Measurements from ENCODE around the gene HTR1A. TPM values are rescaled to one million over a fixed set of nuclear protein-coding genes. Genes with fewer than 3 reads are reported as not detected.

HTR1A gene
- total RNA-seq (not detected), polyA plus RNA-seq (not detected)
- long read RNA-seq, donor 1, result 0 reads
- long read RNA-seq, donor 2, result 0 reads

GRCh38 chr5:63962279-63962678, at the start of gene HTR1A:
Gene HTR1A (minus strand): TSS chr5:63962445. CDS start chr5:63961719, 726 bp downstream.
- no peak for TF ChIP-seq POLR2AphosphoS5 (IDR thresholded peaks at IDR 0.05)
- TF ChIP-seq POLR2A (IDR thresholded peaks at IDR 0.05), result no peak
- H3K27ac ChIP-seq, result no peak within 1 kb of the TSS
- peaks cover 0 to 46% (median 35%) of the 10 kb centered on the region in 7 donors for H3K27me3 ChIP-seq (replicated peaks in 1 of 7)
- no peak within 1 kb of the TSS for H3K4me3 ChIP-seq
- intact Hi-C loops (cut with DNase I; ENCODE audit: low total_unique reads), result loop anchor here (10.0 kb wide), 1 partner anchor 557 kb away; no protein-coding TSS in a partner anchor
- H3K4me1 ChIP-seq, result no peaks in the 10 kb centered on the region
- WGBS, 5 donors, result 5 to 16% (median 11%) methylated on average over 9 of the region's 9 CpGs
- DNase-seq, result no peak
- H3K36me3 ChIP-seq, result no peaks in the 10 kb centered on the region
- peaks cover 0 to 27% (median 0%) of the 10 kb centered on the region in 8 donors for H3K9me3 ChIP-seq

- H3K4me3 ChIP-seq, result no peak overlapping the region
- H3K4me1 ChIP-seq, result no peaks in the 10 kb centered on the region
- H3K27ac ChIP-seq, result no peak overlapping the region
- H3K27me3 ChIP-seq (replicated peaks in 1 of 7), result no peaks in the 10 kb centered on the region
- no peaks in the 10 kb centered on the region for H3K36me3 ChIP-seq
- DNase-seq, result no peak
- WGBS, 5 donors, result 56 to 78% (median 74%) methylated on average over 3 of the region's 3 CpGs
- intact Hi-C loops (cut with DNase I; ENCODE audit: low total_unique reads), result no loop called here
- peaks cover 0 to 7% (median 0%) of the 10 kb centered on the region in 8 donors for H3K9me3 ChIP-seq
- no peak for TF ChIP-seq CTCF (IDR thresholded peaks at IDR 0.05 in 8 of 11, conservative IDR thresholded peaks at IDR 0.05 in 3 of 11)
- TF ChIP-seq POLR2AphosphoS5 (IDR thresholded peaks at IDR 0.05), result no peak
- no peak for TF ChIP-seq POLR2A (IDR thresholded peaks at IDR 0.05)
Measured at GRCh38 chr5:64003966-64004365, 41.7 kb upstream of the HTR1A start.

- no peak overlapping the region for H3K4me3 ChIP-seq
- TF ChIP-seq POLR2AphosphoS5 (IDR thresholded peaks at IDR 0.05), result no peak
- TF ChIP-seq POLR2A (IDR thresholded peaks at IDR 0.05), result no peak
- H3K27me3 ChIP-seq (replicated peaks in 1 of 7), result no peaks in the 10 kb centered on the region
- no peak overlapping the region for H3K27ac ChIP-seq
- H3K36me3 ChIP-seq, result no peaks in the 10 kb centered on the region
- H3K9me3 ChIP-seq, result peaks cover 0 to 8% (median 0%) of the 10 kb centered on the region in 8 donors
- DNase-seq, result no peak
- intact Hi-C loops (cut with DNase I; ENCODE audit: low total_unique reads), result no loop called here
- no peaks in the 10 kb centered on the region for H3K4me1 ChIP-seq
Measured at GRCh38 chr5:64000096-64000495, 37.9 kb upstream of the HTR1A start.

- H3K27ac ChIP-seq, result no peak overlapping the region
- H3K27me3 ChIP-seq (replicated peaks in 1 of 7), result no peaks in the 10 kb centered on the region
- no peaks in the 10 kb centered on the region for H3K36me3 ChIP-seq
- no peaks in the 10 kb centered on the region for H3K9me3 ChIP-seq
- no peak overlapping the region for H3K4me3 ChIP-seq
- intact Hi-C loops (cut with DNase I; ENCODE audit: low total_unique reads), result no loop called here
- no peaks in the 10 kb centered on the region for H3K4me1 ChIP-seq
- TF ChIP-seq CTCF (IDR thresholded peaks at IDR 0.05 in 8 of 11, conservative IDR thresholded peaks at IDR 0.05 in 3 of 11) (no peak), POLR2A (IDR thresholded peaks at IDR 0.05) (no peak), POLR2AphosphoS5 (IDR thresholded peaks at IDR 0.05) (no peak)
- DNase-seq, result no peak
Measured at GRCh38 chr5:63987053-63987452, 24.8 kb upstream of the HTR1A start.

GRCh38 chr5:63981864-63982263, 19.6 kb upstream of the HTR1A start:
- no peak for DNase-seq
- Histone ChIP-seq H3K27me3 (replicated peaks in 1 of 7) (no peaks in the 10 kb centered on the region), H3K9me3 (peaks cover 0 to 21% (median 2%) of the 10 kb centered on the region in 8 donors), H3K27ac (no peak overlapping the region), H3K36me3 (no peaks in the 10 kb centered on the region), H3K4me1 (no peaks in the 10 kb centered on the region), H3K4me3 (no peak overlapping the region)
- intact Hi-C loops (cut with DNase I; ENCODE audit: low total_unique reads), result no loop called here
- WGBS, 5 donors, result 58 to 75% (median 68%) methylated on average over 2 of the region's 2 CpGs
- TF ChIP-seq POLR2A (IDR thresholded peaks at IDR 0.05) (no peak), POLR2AphosphoS5 (IDR thresholded peaks at IDR 0.05) (no peak), CTCF (IDR thresholded peaks at IDR 0.05 in 8 of 11, conservative IDR thresholded peaks at IDR 0.05 in 3 of 11) (no peak)

Data from spleen (tissue), 13 donors.